NAMALWA (cell line): ENCODE results near the gene EGFR.
"Not testable (repeated sequence)": the region's sequence is repeated elsewhere in the genome, so short reads cannot be mapped to it uniquely, and the experiment has no call there.

Experiments used
- DNase-seq: peaks from one replicate; pipeline ENCODE4 v3.0.0-alpha.2; 2015; ENCODE audit warnings: low spot score

The EGFR gene

DNA sequence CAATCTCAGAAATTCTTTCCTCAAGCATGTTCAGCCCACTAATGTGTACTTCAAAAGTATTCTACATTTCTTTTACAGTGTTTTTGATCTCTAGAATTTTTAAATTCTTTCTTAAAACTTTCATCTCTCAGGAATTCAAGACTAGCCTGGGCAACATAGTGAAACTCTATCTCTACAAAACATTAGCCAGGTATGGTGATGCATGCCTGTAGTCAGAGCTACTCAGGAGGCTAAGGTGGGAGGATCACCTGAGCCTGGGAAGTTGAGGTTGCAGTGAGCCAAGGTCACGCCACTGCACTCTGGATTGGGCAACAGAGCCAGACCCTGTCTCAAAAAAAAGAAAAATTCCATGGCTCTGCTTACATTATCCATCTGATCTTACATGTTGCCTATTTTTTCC, 5.0 kb upstream of the EGFR start:
- DNase-seq = no peak

DNA sequence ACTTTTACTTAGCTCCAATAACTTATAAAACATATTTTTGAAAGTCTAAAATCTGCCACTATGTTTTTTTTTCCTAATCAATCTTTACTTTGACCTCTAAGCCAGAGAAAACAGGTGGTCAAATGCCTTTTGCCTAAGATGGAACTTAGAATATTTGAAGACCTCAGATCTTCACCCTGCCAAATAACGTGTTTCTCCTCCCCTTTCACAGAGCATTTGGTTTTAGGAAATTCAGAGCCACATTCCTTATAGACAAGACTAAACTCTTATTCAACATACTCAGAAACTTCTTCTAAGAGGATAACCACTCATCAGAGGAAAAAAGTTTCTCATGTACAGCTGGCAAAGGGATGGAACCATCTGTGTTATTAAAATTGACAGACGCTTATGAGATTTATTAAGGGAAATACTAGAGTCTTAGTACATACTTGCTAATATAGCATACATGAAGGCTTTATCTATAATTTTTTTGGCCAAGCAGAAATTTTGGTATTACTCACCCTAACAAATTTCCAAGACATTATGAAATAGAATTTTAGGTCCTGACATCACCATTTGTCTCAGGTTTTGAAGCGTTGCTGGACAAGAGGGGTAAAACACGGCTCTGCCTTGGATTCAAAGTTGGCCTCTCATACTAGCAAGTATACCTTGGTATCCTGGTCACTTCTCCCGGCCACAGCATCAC, 2.6 kb upstream of the EGFR start:
- DNase-seq = no peak

DNA sequence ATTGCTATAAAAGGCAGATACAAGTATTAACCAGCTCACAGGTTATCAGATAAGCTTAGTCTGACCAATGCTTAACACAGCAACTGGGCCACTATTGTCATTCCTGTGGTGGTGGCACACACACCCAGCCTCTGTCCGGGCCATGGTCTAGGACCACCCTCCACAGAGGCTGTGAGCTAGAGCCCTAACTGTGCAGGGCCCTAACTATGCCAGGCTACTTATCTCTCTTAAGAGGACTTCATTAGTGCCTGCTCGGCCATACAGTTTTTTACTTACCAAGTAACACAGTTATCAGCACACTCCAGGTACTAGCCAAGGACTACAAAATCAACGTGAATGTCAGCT, 2.1 kb upstream of the EGFR start:
- DNase-seq = no peak

DNA sequence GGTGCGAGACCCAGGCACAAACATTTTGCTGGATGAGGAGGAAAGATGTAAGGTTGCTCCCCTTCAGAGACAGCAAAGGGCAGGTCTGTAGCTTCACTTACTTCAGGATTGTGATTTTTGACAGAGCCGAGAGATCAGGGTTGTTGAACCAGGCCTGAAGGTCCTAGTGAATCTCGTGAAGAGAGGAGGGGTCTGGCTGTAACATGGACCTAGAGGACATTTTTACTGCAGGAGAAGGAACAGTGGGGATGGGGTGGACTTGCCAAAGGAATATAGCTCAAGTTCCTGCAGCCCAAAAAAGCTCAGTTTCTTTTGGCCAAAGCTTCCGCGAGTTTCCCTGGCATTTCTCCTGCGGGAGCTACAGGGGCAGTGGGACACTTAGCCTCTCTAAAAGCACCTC, 976 bp upstream of the EGFR start:
- DNase-seq = no peak

DNA sequence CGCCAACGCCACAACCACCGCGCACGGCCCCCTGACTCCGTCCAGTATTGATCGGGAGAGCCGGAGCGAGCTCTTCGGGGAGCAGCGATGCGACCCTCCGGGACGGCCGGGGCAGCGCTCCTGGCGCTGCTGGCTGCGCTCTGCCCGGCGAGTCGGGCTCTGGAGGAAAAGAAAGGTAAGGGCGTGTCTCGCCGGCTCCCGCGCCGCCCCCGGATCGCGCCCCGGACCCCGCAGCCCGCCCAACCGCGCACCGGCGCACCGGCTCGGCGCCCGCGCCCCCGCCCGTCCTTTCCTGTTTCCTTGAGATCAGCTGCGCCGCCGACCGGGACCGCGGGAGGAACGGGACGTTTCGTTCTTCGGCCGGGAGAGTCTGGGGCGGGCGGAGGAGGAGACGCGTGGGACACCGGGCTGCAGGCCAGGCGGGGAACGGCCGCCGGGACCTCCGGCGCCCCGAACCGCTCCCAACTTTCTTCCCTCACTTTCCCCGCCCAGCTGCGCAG, 424 bp downstream of the EGFR start:
- no peak for DNase-seq

DNA sequence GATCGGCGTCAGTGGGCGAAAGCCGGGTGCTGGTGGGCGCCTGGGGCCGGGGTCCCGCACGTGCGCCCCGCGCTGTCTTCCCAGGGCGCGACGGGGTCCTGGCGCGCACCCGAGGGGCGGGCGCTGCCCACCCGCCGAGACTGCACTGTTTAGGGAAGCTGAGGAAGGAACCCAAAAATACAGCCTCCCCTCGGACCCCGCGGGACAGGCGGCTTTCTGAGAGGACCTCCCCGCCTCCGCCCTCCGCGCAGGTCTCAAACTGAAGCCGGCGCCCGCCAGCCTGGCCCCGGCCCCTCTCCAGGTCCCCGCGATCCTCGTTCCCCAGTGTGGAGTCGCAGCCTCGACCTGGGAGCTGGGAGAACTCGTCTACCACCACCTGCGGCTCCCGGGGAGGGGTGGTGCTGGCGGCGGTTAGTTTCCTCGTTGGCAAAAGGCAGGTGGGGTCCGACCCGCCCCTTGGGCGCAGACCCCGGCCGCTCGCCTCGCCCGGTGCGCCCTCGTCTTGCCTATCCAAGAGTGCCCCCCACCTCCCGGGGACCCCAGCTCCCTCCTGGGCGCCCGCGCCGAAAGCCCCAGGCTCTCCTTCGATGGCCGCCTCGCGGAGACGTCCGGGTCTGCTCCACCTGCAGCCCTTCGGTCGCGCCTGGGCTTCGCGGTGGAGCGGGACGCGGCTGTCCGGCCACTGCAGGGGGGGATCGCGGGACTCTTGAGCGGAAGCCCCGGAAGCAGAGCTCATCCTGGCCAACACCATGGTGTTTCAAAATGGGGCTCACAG, 1.1 kb downstream of the EGFR start:
- DNase-seq = no peak

DNA sequence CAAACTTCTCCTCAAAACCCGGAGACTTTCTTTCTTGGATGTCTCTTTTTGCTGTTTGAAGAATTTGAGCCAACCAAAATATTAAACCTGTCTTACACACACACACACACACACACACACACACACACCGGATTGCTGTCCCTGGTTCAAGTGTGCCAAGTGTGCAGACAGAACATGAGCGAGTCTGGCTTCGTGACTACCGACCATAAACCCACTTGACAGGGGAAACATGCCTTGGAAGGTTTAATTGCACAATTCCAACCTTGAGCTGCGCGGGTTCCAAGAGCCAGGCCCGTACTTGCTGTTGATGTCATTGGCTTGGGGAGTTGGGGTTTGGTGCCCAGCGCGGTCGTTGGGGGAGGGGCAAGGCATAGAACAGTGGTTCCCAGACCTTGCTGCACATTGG, 1.7 kb downstream of the EGFR start:
- no peak for DNase-seq

DNA sequence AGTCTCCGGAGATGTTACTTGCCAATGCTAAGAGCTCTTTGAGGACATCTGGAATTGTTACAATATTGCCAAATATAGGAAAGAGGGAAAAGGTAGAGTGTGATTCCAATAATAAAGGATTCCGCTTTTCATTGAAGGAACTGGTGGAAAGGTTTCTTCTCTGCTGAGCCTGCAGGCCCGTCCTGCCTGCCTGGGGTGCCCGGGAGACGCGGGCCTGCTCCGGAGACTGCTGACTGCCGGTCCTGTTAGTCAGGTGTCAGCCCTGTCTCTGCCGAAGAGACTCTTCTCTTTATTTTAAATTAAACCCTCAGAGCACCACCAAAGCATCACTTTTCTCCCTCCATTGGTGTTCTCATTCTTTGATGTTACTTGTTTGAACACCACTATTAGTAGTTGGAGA, 2.2 kb downstream of the EGFR start:
- no peak for DNase-seq

DNA sequence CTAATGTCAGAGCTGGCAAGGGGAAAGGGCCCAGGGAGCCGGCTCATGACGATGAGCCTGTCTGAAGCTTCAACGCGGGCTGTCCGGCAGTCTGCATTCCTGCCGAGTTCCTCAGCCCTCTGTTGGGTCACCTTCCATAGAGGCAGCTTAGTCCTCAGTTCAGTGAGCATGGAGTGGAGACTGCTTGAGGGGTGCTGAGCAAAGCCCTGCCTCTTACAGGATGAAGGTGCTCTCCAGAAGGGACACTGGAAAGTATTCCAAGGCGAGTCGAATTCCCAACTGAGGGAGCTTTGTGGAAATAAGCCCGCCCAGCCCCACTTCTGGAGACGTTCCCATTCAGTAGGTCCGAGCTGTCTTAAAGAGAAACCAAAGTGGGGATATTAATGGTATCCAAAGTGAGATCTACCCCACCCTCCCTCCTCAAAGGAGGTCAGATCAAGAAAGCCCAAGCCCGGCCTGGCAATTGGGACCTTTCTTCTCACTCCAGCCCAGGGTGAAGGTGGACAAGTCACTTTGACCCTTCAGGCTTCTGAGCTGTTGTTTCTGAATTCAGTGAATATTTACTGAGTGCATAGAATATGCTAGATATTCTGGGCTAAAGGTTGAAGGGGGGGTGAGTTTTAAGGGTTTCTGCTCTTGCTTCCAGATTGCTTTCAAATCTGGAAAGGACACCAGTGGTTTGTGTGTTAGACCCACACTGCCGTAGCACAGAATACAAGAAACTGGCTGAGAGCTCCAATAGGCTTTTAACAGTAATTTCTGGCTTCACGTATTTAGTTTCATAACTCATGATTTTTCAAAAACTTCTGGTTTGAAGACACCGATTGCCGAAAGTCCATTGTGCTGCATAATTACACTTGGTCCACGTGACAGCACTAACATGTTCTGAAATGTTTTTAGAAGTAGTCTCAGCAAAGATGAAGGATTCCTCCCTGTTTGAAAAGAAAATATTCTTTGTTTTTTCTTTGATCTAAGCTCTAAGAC, 3.5 kb downstream of the EGFR start:
- DNase-seq = no peak

DNA sequence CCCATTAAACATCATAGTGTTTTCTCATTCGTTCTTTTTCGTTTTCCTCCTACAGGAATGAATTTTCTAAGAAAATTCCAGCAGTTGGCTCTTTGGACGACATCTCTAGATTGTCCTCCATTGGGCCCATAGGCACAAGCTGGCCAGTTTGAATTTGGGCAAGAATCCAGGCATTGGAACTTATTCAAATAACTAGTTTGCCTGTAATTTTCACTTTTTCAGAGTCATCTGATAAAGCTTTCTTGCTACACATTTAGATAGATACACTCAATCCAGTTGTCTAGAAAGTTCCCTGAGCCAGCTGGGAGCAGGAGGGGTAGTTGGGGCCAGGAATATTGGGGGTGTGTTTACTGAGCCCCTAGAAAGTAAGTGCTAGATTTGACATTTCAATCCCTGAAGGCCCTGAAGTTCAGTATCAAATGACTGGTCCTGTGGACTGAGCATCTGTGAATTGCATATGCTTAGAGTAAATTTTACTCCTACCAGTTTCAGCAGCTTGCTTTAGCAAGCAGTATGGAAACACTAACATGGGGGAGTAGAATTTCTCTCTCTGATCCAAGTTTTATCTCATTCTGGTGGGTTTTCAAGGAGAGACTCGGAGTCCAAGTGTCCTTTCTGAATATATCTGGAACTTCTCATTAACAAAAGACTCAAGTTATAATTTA, 5.2 kb downstream of the EGFR start:
- DNase-seq = no peak

DNA sequence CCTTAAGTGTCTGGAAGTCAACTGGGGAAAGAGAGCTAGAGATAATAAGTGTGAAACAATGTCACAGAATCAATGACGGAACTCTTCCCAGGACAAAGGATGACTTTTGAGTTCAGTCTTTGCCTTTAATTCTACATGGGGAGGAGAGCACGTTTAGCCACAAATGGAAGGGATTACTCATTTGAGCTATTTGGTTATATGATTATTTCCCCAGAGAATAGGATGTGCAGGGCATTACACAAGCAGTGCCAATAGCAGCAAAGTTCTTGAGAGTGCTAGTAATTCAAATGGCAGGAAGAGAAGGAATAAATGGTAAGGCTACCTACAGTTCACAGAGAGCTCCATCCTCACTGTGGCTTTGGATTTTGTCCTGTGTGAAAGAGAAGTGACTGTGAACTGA, 6.0 kb downstream of the EGFR start:
- no peak for DNase-seq

DNA sequence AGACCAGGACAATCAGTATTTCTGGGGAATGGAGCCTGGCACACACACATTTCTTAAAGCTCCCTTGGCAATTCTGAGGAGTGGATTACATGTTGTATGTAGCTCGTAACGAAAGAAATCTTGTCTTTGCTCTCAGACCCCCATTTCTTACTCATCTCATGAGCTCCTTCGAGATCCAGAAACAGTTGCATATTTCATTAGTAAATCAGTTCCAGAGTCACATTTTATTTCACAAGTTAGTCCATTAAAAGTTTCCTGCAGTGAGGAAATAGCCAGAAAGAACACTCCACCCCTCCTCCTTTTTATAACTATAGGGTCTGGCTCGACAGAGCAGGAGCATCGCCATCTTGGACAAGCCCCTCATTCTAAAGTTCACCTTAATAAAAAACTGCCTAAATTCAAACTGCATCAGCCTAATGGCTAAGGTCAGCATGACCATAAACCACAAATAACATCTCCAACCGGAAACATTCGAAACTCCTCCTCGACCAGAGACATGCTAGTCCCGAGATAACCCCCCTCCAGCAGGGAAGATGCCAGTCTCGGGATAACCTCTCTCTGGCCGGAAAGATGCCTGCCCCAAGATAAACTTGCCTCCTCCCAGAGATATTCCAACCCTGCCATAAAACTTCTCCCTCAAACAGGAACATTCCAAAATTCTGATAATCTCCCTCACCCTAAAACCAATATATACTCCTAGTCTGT, 7.4 kb downstream of the EGFR start:
- DNase-seq = no peak

DNA sequence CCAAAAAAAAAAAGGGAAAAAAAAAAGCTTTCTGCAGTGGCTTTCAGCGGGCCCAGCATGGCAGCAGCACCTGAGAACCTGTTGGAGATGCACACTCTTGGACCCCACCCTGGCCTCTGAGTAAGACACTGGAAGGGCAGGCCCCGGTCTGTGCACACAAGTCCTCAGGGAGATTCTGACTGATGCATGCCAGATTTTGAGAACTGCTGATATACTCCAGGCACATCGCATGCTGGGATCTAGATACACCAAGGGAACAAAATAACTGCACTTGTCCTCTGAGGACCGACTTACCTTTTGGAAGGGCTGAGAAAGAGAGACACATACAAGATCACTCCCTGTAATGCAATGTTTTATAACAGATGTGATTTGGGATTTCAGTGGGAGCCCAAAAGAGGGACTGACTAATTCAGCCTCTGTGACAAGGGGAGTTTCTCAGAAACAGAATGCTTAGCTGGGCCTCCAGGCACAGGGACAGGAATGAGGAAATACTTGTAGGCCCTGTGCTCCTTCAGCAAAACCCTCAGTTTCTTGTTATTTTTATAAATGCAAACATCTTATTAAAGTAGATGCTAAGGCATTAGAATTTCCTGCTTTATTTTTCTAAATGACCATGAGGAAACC, 8.2 kb downstream of the EGFR start:
- DNase-seq = no peak

DNA sequence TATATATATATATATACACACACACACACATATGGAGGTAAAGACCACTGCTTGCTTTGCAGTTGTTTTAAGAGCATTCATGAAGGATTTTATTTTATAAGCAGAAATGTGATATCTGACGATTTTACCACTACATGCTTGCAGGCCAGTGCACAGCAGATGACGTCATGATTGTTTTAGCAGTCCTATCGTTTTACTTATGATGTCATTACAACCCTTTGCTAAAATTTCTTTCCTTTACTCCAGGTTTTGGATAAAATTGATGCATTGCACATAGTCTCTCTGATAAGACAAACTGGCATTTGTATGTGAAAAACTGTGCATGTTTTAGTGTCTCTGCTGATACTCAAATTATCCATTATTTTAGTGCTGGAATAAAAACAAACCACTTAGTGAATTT, 9.2 kb downstream of the EGFR start:
- no peak for DNase-seq

DNA sequence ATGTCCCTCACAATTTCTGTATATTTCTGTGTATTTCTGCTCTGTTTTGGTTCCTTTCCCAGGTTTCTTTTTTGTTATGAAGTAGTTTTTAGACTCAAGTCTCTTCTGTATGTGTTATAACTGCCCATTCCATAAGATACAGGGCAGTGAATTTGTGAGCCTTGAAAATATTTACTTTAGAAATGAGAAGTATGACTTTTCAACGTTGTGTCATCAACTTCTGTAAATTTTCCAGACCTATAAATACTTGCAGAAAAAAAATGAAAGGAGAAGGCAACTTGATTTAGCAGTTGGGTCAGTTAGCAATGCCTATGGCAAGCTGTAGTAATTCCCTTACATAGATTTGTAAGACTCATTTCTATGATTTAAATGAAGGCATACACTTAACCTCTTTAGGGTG, 11.5 kb downstream of the EGFR start:
- no peak for DNase-seq

DNA sequence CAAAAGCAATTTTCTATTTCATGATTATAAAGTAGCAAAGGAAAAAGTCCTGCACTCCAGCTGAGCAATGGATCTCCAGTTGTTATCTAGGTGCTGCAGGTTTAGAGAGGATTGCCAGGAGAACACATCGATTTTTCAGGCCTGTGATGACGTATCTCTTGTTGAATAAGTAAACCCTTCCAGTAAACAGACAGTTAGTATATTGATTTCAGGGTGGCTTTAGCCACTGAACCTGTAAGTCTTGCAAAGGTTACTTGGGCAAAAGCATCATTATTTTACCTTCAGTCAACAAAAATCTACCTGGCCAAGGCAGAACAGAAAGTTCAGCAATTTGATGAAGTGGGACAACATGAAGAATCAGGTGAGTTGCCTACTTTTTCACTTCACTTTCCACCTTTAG, 12.3 kb downstream of the EGFR start:
- DNase-seq = no peak

DNA sequence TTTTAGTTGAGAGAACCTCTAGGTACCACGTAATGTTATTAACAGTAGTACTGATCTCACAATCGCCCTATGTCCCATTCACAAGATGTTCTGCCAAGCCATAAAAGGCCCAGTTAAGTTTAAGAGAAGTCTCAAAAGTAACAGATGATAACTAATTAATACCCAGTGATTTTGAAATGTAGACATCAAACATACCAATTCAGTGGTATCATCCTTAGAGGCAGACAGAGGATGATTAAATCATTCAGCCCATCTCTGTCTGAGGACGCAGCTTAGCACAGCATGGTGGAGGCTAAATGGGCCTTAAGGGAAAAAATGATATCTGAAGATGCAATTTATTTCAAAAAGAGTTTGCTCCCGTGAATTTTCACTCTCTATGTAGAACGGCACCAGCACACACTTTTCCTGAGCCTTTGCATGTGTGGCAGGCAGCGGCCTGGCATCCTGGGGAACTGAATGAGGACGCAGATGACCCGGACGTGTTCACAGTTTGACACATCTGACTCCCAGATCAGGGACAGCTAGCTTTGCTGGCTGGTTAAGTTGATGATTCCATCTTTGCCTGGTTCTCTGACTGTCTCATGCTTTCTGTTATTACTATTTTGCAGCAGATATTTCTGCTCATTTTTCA, 13.4 kb downstream of the EGFR start:
- DNase-seq = no peak

DNA sequence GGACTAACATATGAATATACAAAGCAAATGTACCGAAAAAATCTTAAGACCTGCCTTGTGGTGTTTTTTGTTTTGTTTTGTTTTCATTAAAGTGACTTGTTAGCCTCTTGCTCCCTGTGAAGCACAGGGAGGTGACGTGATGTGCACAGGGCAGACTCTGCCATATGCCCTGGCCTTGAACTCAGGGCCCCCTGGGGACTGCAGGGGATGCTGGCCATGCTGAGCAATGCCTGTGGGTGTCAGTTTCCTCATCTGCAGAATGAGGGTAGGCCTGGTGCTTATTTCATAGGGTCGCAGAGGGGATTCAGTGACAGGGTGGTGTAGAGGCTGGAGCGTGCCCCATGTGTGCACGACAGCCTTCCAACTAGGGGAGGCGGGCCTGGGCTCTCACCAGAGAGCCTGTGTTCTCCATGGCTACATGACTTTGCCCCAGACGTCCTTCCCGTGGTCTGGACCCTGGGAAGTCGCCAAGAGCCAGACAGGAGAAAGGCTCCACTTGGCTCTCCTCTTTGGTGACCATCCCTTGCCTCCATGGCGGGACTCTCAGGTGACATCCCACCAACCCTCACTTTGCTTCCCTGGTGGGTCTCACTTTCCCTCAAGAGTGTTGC, 14.5 kb downstream of the EGFR start:
- no peak for DNase-seq

DNA sequence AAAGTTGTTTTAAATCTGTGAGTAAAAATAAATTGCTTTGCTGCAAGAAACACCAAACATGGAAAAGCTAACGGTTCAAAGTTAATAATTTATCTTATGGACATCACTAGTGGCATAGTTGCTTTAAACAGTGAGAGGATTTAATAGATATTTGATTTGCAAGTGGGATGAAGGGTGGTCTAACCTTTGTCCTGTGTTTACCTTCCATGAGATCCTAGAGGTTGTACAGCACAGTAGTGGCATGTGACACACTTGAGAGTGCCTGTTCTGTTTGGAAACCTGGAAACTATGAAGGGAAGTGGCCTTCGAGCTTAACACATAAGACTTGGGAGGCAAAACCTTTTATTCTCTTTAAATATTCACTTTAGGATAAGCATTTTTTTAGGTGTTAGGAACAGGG, 16.0 kb downstream of the EGFR start:
- no peak for DNase-seq

DNA sequence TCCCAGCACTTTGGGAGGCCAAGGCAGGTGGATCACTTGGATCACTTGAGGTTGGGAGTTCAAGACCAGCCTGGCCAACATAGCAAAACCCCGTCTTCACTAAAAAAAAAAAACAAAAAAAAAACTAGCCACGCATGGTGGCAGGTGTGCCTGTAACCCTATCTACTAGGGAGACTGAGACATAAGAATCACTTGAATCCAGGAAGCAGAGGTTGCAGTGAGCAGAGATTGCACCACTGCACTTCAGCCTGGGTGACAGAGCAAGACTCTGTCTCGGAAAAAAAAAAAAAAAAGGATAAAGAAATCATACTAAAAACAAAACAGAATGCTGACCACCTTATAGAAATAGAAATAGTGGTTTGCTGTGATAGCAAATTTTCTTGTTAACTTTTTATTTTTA, 16.6 kb downstream of the EGFR start:
- not testable (repeated sequence) for DNase-seq
